Smooth muscle cell (in vitro differentiated cells): ENCODE results near the gene STK11IP. TPM values are rescaled to one million over a fixed set of nuclear protein-coding genes. Genes with fewer than 3 reads are reported as not detected.
A peak's percentile ranks its signal among the peaks of the same experiment; 100 is the strongest.

ENCODE experiments used
- DNase-seq: peaks from one replicate; lab custom pipeline; 2025; ENCODE audit not compliant: unreplicated experiment; lab: John Stamatoyannopoulos, UW
- H2AFZ ChIP-seq: fragments of 200-600 bp; sonication (generic); 2 replicates; pipeline ENCODE4 v1.6.0; 2016; ENCODE audit warnings: antibody characterized with exemption, low read depth, mild to moderate bottlenecking
- H3F3A ChIP-seq: fragments of 200-600 bp; sonication (generic); 2 replicates; pipeline ENCODE4 v1.6.0; 2017; ENCODE audit warnings: antibody characterized with exemption, low read depth
- H3K27ac ChIP-seq: fragments of 200-600 bp; sonication (generic); 2 replicates; pipeline ENCODE4 v1.5.1; 2016; ENCODE audit warnings: low read depth, mild to moderate bottlenecking
- H3K27me3 ChIP-seq: fragments of 200-600 bp; sonication (generic); 2 replicates; pipeline ENCODE4 v1.6.1; 2016; ENCODE audit warnings: low read depth, mild to moderate bottlenecking
- H3K36me3 ChIP-seq: fragments of 200-600 bp; sonication (generic); 2 replicates; pipeline ENCODE4 v1.5.1; 2016; ENCODE audit warnings: low read depth
- H3K4me1 ChIP-seq: fragments of 200-600 bp; sonication (generic); 2 replicates; pipeline ENCODE4 v1.5.1; 2016; ENCODE audit warnings: low read depth
- H3K4me2 ChIP-seq: fragments of 200-600 bp; sonication (generic); 2 replicates; pipeline ENCODE4 v1.6.0; 2016; ENCODE audit warnings: mild to moderate bottlenecking
- H3K4me3 ChIP-seq: fragments of 200-600 bp; sonication (generic); 2 replicates; pipeline ENCODE4 v1.5.1; 2016; ENCODE audit warnings: mild to moderate bottlenecking
- H3K79me2 ChIP-seq: fragments of 200-600 bp; sonication (generic); 2 replicates; pipeline ENCODE4 v1.6.0; 2016; ENCODE audit warnings: low read depth, mild to moderate bottlenecking
- H3K9ac ChIP-seq: fragments of 200-600 bp; sonication (generic); 2 replicates; pipeline ENCODE4 v1.6.0; 2016; ENCODE audit warnings: low read depth
- H3K9me3 ChIP-seq: fragments of 200-600 bp; sonication (generic); replicated peaks from 2 replicates; pipeline ENCODE4 v1.5.1; 2016; ENCODE audit warnings: low read depth
- H4K20me1 ChIP-seq: fragments of 200-600 bp; sonication (generic); 2 replicates; pipeline ENCODE4 v1.6.0; 2016; ENCODE audit warnings: low read depth
- CTCF ChIP-seq: fragments of 200-600 bp; sonication (generic); IDR thresholded peaks from 2 replicates; pipeline ENCODE4 v1.5.1; 2017; ENCODE audit warnings: borderline replicate concordance, mild to moderate bottlenecking, antibody characterized with exemption; ENCODE audit not compliant: insufficient read depth, poor library complexity, severe bottlenecking
- WGBS: methylation state at CpG from one replicate; pipeline ENCODE4 v1.1.7; 2016; ENCODE audit warnings: low lambda C conversion rate; 5-methylcytosine and 5-hydroxymethylcytosine counted together
- polyA plus RNA-seq: library from polyadenylated mRNA; unstranded; fragments of >200 nt; fragmentation: Nextera tagmentation; extraction: Ambion mirVana; gene quantifications from 2 replicates; pipeline ENCODE4 v1.2.1, GENCODE V29; 2016
- total RNA-seq: library from RNA; depleted of rRNA; stranded (reverse); fragments of >200 nt; gene quantifications from 2 replicates; pipeline ENCODE4 v1.2.3, GENCODE V29; 2014

Gene STK11IP
- total and polyA plus RNA-seq, 2 experiments from 2014 or later = 10.2 to 13.6 TPM

- WGBS = 85% methylated on average over 19 of the region's 20 CpGs
- DNase-seq = no peak
Observed at GRCh38 chr2:219629976-219630695, 32.5 kb downstream of the STK11IP start.

GRCh38 chr2:219630770-219631405, 33.2 kb downstream of the STK11IP start:
- H3K4me3 ChIP-seq = no peak overlapping the region
- peaks cover 5% of the 10 kb centered on the region for H3K4me1 ChIP-seq
- WGBS = 69% methylated on average over 17 of the region's 17 CpGs
- H3K4me2 ChIP-seq = no peak overlapping the region
- H3K27ac ChIP-seq = peak overlapping the region; percentile 28
- DNase-seq = no peak
- H3F3A ChIP-seq = no peaks in the 10 kb centered on the region
- H2AFZ ChIP-seq = no peak overlapping the region
- H3K79me2 ChIP-seq = no peaks in the 10 kb centered on the region
- no peak for TF ChIP-seq CTCF
- H3K27me3 ChIP-seq = no peaks in the 10 kb centered on the region
- H3K36me3 ChIP-seq = no peaks in the 10 kb centered on the region
- no peak overlapping the region for H3K9ac ChIP-seq
- H3K9me3 ChIP-seq = no peaks in the 10 kb centered on the region
- no peaks in the 10 kb centered on the region for H4K20me1 ChIP-seq

More at GRCh38 chr2:219629976-219630695, 32.5 kb downstream of the STK11IP start:
- Histone ChIP-seq H3K4me2 (no peak overlapping the region), H4K20me1 (no peaks in the 10 kb centered on the region), H3K79me2 (no peaks in the 10 kb centered on the region), H3K4me1 (peaks cover 5% of the 10 kb centered on the region), H3K9ac (no peak overlapping the region), H3F3A (no peaks in the 10 kb centered on the region), H3K27ac (peak overlapping the region; percentile 28), H3K27me3 (no peaks in the 10 kb centered on the region), H3K9me3 (no peaks in the 10 kb centered on the region), H2AFZ (no peak overlapping the region), H3K36me3 (no peaks in the 10 kb centered on the region), H3K4me3 (no peak overlapping the region)
- no peak for TF ChIP-seq CTCF

GRCh38 chr2:219631406-219631891, 33.8 kb downstream of the STK11IP start:
- peaks cover 5% of the 10 kb centered on the region for H3K4me1 ChIP-seq
- no peaks in the 10 kb centered on the region for H3K9me3 ChIP-seq
- H3K4me2 ChIP-seq = no peak overlapping the region
- 89% methylated on average over 9 of the region's 9 CpGs for WGBS
- no peak for DNase-seq
- no peak overlapping the region for H3K4me3 ChIP-seq
- H3K9ac ChIP-seq = no peak overlapping the region
- no peaks in the 10 kb centered on the region for H4K20me1 ChIP-seq
- H3K79me2 ChIP-seq = no peaks in the 10 kb centered on the region
- no peaks in the 10 kb centered on the region for H3K36me3 ChIP-seq
- no peak overlapping the region for H3K27ac ChIP-seq
- no peaks in the 10 kb centered on the region for H3K27me3 ChIP-seq
- no peaks in the 10 kb centered on the region for H3F3A ChIP-seq
- H2AFZ ChIP-seq = no peak overlapping the region
- no peak for TF ChIP-seq CTCF
